DMS114 treated with DMSO at 0.1 percent for 48 hours (cell line): ENCODE data around the gene RPUSD2.

ENCODE experiments used
- DNase-seq: peaks from one replicate; lab custom pipeline; 2025; ENCODE audit not compliant: unreplicated experiment; lab: John Stamatoyannopoulos, UW

Gene RPUSD2

GRCh38 chr15:40618906-40619305 lies 49.8 kb downstream of the RPUSD2 start:
- DNase-seq, result no peak

- no peak for DNase-seq
Measured at GRCh38 chr15:40623361-40623760, 54.3 kb downstream of the RPUSD2 start.
